HepG2 (cell line): ENCODE data around the gene DGCR2.
"Not testable (repeated sequence)": the region's sequence is repeated elsewhere in the genome, so short reads cannot be mapped to it uniquely, and the experiment has no call there.

Experiments
- BHLHE40 ChIP-seq: IDR thresholded peaks from 2 replicates; pipeline ENCODE4 v1.6.1; 2011; ENCODE audit warnings: low read length, improper control_type of control experiment
- CTCF ChIP-seq: sonication (generic); formaldehyde crosslinking; IDR thresholded peaks from 2 replicates; pipeline ENCODE4 v1.5.0; 2020; ENCODE audit warnings: mild to moderate bottlenecking, missing genetic modification reagents, moderate library complexity
- EZH2 ChIP-seq: conservative IDR thresholded peaks from 2 replicates; pipeline ENCODE4 v1.6.1; 2012; ENCODE audit warnings: mild to moderate bottlenecking, low read depth, low read length, moderate library complexity
- HDAC2 ChIP-seq: sonication (generic); formaldehyde crosslinking; IDR thresholded peaks from 2 replicates; pipeline ENCODE4 v1.4.0; 2020; ENCODE audit warnings: missing genetic modification reagents
- MYC ChIP-seq: sonication (generic); formaldehyde crosslinking; IDR thresholded peaks from 2 replicates; pipeline ENCODE4 v1.9.0; 2021; ENCODE audit warnings: missing genetic modification reagents, borderline replicate concordance
- PAX8 ChIP-seq: sonication (generic); formaldehyde crosslinking; IDR thresholded peaks from 2 replicates; pipeline ENCODE4 v1.8.0; 2022; ENCODE audit warnings: mild to moderate bottlenecking, missing genetic modification reagents, borderline replicate concordance
- POLR2A ChIP-seq, 2 experiments: IDR thresholded peaks; 2 replicates each; pipeline ENCODE4 v1.6.1; 2011; ENCODE audit warnings: low read depth in 2 of 2, low read length in 2 of 2, mild to moderate bottlenecking in 1 of 2, moderate library complexity in 1 of 2; ENCODE audit not compliant: insufficient read depth in 1 of 2
- ZNF24 ChIP-seq: fragments of 450-650 bp; IDR thresholded peaks from 2 replicates; pipeline ENCODE4 v1.6.1; 2017; ENCODE audit warnings: antibody characterized with exemption, mild to moderate bottlenecking
- TF ChIP-seq, protein P1 (sequence below): sonication (generic); formaldehyde crosslinking; IDR thresholded peaks from 2 replicates; pipeline ENCODE4 v1.4.0; 2020; ENCODE audit warnings: mild to moderate bottlenecking, missing genetic modification reagents
- TF ChIP-seq, protein P2 (sequence below): sonication (generic); formaldehyde crosslinking; IDR thresholded peaks from 2 replicates; pipeline ENCODE4 v1.5.0; 2020; ENCODE audit warnings: missing genetic modification reagents
- TF ChIP-seq, protein P3 (sequence below): sonication (generic); formaldehyde crosslinking; IDR thresholded peaks from 2 replicates; pipeline ENCODE4 v1.5.0; 2020; ENCODE audit warnings: mild to moderate bottlenecking, missing genetic modification reagents

- TF ChIP-seq MYC (CRISPR knock-in tag); EZH2; HDAC2 (CRISPR knock-in tag); CTCF (CRISPR knock-in tag); PAX8 (CRISPR knock-in tag); ZNF24; POLR2A (IDR thresholded peaks at IDR 0.05; ENCODE audit: insufficient read depth in 1 of 2, low read depth in 2 of 2, low read length in 2 of 2); BHLHE40: not testable (repeated sequence)
- TF ChIP-seq, protein P1, sequence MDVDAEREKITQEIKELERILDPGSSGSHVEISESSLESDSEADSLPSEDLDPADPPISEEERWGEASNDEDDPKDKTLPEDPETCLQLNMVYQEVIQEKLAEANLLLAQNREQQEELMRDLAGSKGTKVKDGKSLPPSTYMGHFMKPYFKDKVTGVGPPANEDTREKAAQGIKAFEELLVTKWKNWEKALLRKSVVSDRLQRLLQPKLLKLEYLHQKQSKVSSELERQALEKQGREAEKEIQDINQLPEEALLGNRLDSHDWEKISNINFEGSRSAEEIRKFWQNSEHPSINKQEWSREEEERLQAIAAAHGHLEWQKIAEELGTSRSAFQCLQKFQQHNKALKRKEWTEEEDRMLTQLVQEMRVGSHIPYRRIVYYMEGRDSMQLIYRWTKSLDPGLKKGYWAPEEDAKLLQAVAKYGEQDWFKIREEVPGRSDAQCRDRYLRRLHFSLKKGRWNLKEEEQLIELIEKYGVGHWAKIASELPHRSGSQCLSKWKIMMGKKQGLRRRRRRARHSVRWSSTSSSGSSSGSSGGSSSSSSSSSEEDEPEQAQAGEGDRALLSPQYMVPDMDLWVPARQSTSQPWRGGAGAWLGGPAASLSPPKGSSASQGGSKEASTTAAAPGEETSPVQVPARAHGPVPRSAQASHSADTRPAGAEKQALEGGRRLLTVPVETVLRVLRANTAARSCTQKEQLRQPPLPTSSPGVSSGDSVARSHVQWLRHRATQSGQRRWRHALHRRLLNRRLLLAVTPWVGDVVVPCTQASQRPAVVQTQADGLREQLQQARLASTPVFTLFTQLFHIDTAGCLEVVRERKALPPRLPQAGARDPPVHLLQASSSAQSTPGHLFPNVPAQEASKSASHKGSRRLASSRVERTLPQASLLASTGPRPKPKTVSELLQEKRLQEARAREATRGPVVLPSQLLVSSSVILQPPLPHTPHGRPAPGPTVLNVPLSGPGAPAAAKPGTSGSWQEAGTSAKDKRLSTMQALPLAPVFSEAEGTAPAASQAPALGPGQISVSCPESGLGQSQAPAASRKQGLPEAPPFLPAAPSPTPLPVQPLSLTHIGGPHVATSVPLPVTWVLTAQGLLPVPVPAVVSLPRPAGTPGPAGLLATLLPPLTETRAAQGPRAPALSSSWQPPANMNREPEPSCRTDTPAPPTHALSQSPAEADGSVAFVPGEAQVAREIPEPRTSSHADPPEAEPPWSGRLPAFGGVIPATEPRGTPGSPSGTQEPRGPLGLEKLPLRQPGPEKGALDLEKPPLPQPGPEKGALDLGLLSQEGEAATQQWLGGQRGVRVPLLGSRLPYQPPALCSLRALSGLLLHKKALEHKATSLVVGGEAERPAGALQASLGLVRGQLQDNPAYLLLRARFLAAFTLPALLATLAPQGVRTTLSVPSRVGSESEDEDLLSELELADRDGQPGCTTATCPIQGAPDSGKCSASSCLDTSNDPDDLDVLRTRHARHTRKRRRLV (CRISPR knock-in tag): not testable (repeated sequence)
- TF ChIP-seq, protein P2, sequence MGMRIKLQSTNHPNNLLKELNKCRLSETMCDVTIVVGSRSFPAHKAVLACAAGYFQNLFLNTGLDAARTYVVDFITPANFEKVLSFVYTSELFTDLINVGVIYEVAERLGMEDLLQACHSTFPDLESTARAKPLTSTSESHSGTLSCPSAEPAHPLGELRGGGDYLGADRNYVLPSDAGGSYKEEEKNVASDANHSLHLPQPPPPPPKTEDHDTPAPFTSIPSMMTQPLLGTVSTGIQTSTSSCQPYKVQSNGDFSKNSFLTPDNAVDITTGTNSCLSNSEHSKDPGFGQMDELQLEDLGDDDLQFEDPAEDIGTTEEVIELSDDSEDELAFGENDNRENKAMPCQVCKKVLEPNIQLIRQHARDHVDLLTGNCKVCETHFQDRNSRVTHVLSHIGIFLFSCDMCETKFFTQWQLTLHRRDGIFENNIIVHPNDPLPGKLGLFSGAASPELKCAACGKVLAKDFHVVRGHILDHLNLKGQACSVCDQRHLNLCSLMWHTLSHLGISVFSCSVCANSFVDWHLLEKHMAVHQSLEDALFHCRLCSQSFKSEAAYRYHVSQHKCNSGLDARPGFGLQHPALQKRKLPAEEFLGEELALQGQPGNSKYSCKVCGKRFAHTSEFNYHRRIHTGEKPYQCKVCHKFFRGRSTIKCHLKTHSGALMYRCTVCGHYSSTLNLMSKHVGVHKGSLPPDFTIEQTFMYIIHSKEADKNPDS (CRISPR knock-in tag): not testable (repeated sequence)
- TF ChIP-seq, protein P3, sequence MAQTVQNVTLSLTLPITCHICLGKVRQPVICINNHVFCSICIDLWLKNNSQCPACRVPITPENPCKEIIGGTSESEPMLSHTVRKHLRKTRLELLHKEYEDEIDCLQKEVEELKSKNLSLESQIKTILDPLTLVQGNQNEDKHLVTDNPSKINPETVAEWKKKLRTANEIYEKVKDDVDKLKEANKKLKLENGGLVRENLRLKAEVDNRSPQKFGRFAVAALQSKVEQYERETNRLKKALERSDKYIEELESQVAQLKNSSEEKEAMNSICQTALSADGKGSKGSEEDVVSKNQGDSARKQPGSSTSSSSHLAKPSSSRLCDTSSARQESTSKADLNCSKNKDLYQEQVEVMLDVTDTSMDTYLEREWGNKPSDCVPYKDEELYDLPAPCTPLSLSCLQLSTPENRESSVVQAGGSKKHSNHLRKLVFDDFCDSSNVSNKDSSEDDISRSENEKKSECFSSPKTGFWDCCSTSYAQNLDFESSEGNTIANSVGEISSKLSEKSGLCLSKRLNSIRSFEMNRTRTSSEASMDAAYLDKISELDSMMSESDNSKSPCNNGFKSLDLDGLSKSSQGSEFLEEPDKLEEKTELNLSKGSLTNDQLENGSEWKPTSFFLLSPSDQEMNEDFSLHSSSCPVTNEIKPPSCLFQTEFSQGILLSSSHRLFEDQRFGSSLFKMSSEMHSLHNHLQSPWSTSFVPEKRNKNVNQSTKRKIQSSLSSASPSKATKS (CRISPR knock-in tag): not testable (repeated sequence)
These were observed 108.2 kb downstream of the DGCR2 start for GRCh38 chr22:19013881-19014598.
